Natural killer cell (primary cell): ENCODE measurements around the gene PRKN. TPM values are rescaled to one million over a fixed set of nuclear protein-coding genes. Genes with fewer than 3 reads are reported as not detected.

Experiments
- ATAC-seq, 3 donors: fragments of 150-1000 bp in 2 of 3; fragments of 200-7000 bp in 1 of 3; cut with Tn5 transposase; 1 replicate in 1 of 3; 2 replicates in 2 of 3; pipeline ENCODE4 v1.10.0; 2021; ENCODE audit warnings: mild to moderate bottlenecking in 2 of 3, moderate library complexity in 2 of 3
- DNase-seq, 2 donors: peaks; one replicate each; pipeline versions ENCODE4 v3.0.0 to v3.0.0-alpha.2; 2013 to 2021; ENCODE audit warnings: mixed read lengths in 1 of 2
- H3K27ac ChIP-seq: one replicate; pipeline ENCODE4 v1.5.1; 2013; ENCODE audit warnings: mild to moderate bottlenecking, low read length
- H3K27me3 ChIP-seq: one replicate; pipeline ENCODE4 v1.6.1; 2013; ENCODE audit warnings: low read length; ENCODE audit not compliant: control insufficient read depth, insufficient read depth
- H3K36me3 ChIP-seq: one replicate; pipeline ENCODE4 v1.6.1; 2013; ENCODE audit warnings: low read length; ENCODE audit not compliant: control insufficient read depth, insufficient read depth
- H3K4me1 ChIP-seq: one replicate; pipeline ENCODE4 v1.6.1; 2013; ENCODE audit warnings: low read length; ENCODE audit not compliant: control insufficient read depth, insufficient read depth
- H3K4me3 ChIP-seq: one replicate; pipeline ENCODE4 v1.5.1; 2013; ENCODE audit warnings: low read length
- H3K9me3 ChIP-seq: one replicate; pipeline ENCODE4 v1.6.1; 2013; ENCODE audit warnings: low read length; ENCODE audit not compliant: control insufficient read depth, insufficient read depth
- H3K27ac Mint-ChIP-seq, 2 donors: one replicate each; pipeline ENCODE4 v1.8.0; 2022; ENCODE audit warnings: mild to moderate bottlenecking in 2 of 2, mixed read lengths in 2 of 2, moderate library complexity in 1 of 2
- H3K27me3 Mint-ChIP-seq, 2 donors: one replicate each; pipeline ENCODE4 v1.8.0; 2022; ENCODE audit warnings: low read depth in 2 of 2, mixed read lengths in 2 of 2
- H3K36me3 Mint-ChIP-seq: one replicate; pipeline ENCODE4 v1.8.0; 2022; ENCODE audit warnings: mixed read lengths
- H3K4me1 Mint-ChIP-seq, 2 donors: one replicate each; pipeline ENCODE4 v1.8.0; 2022; ENCODE audit warnings: mixed read lengths in 2 of 2
- H3K4me3 Mint-ChIP-seq: one replicate; pipeline ENCODE4 v1.8.0; 2022; ENCODE audit warnings: mild to moderate bottlenecking, moderate library complexity, mixed read lengths
- H3K9me3 Mint-ChIP-seq, 2 donors: one replicate each; pipeline ENCODE4 v1.8.0; 2022; ENCODE audit warnings: mixed read lengths in 2 of 2
- CTCF ChIP-seq: fragments of 200-600 bp; IDR thresholded peaks from one replicate; pipeline ENCODE4 v1.8.0; 2022; ENCODE audit warnings: antibody characterized with exemption
- WGBS: methylation state at CpG from one replicate; pipeline ENCODE4 v1.1.7; 2013; ENCODE audit warnings: missing lambda C conversion rate; ENCODE audit not compliant: insufficient coverage; 5-methylcytosine and 5-hydroxymethylcytosine counted together
- intact Hi-C: fragments of 100-400 bp; cut with micrococcal nuclease; formaldehyde crosslinking; loops from one replicate; pipeline ENCODE4 v1.14.2; 2022
- total RNA-seq, 4 donors: library from RNA; stranded (reverse); fragments of 120-200 nt in 1 of 4; gene quantifications; one replicate each; pipeline versions ENCODE4 v1.2.3 to v1.2.4, GENCODE V29; 2013 to 2022

PRKN gene
- total RNA-seq, 3 donors from 2014 or later (not counting 1 experiment from before 2014, with no cell fraction given): 1.4 to 1.9 (median 1.9) TPM

GRCh38 chr6:161393839-161394364 is 1333.7 kb downstream of the PRKN start:
- intact Hi-C loops: loop anchor here (1.0 kb wide), 1 partner anchor 301 kb away; no protein-coding TSS in a partner anchor
- WGBS: 1% methylated on average over 6 of the region's 7 CpGs
- no peaks in the 10 kb centered on the region for H3K9me3 Mint-ChIP-seq

GRCh38 chr6:161393292-161393691 is 1334.3 kb downstream of the PRKN start:
- Histone ChIP-seq H3K4me3 (no peak overlapping the region), H3K9me3 (peaks cover 2% of the 10 kb centered on the region), H3K27me3 (no peaks in the 10 kb centered on the region), H3K4me1 (peaks cover 15% of the 10 kb centered on the region), H3K27ac (no peak overlapping the region), H3K36me3 (no peaks in the 10 kb centered on the region)
- H3K9me3 Mint-ChIP-seq: no peaks in the 10 kb centered on the region
- H3K27me3 Mint-ChIP-seq: peaks cover 3 to 17% of the 10 kb centered on the region in 2 donors
- ATAC-seq (no peak), DNase-seq (no peak)
- no peak overlapping the region for H3K27ac Mint-ChIP-seq
- TF ChIP-seq CTCF: no peak
- H3K36me3 Mint-ChIP-seq: no peaks in the 10 kb centered on the region
- no peak overlapping the region for H3K4me3 Mint-ChIP-seq
- H3K4me1 Mint-ChIP-seq: peaks cover 7 to 8% of the 10 kb centered on the region in 2 donors
- intact Hi-C loops: no loop called here
- 83% methylated on average over 2 of the region's 3 CpGs for WGBS

More at GRCh38 chr6:161393839-161394364, 1333.7 kb downstream of the PRKN start:
- ATAC-seq: peak; percentile 95 to 98 (median 97)
- Histone ChIP-seq H3K27ac (peak overlapping the region; percentile 41), H3K36me3 (no peaks in the 10 kb centered on the region), H3K27me3 (no peaks in the 10 kb centered on the region), H3K4me3 (no peak overlapping the region), H3K4me1 (peaks cover 15% of the 10 kb centered on the region), H3K9me3 (no peaks in the 10 kb centered on the region)
- Mint-ChIP-seq H3K36me3 (no peaks in the 10 kb centered on the region), H3K4me3 (no peak overlapping the region), H3K27me3 (peaks cover 3 to 23% of the 10 kb centered on the region in 2 donors), H3K27ac (no peak overlapping the region), H3K4me1 (peaks cover 7 to 8% of the 10 kb centered on the region in 2 donors)
- peak; percentile 23 to 84 for DNase-seq
- TF ChIP-seq CTCF: peak; percentile 76

GRCh38 chr6:161389756-161390155 is 1337.8 kb downstream of the PRKN start:
- Histone ChIP-seq H3K4me1 (peaks cover 5% of the 10 kb centered on the region), H3K27ac (no peak overlapping the region), H3K36me3 (no peaks in the 10 kb centered on the region), H3K9me3 (peaks cover 2% of the 10 kb centered on the region), H3K27me3 (no peaks in the 10 kb centered on the region), H3K4me3 (no peak overlapping the region)
- no peaks in the 10 kb centered on the region for H3K4me1 Mint-ChIP-seq
- DNase-seq (no peak), ATAC-seq (no peak)
- no peak for TF ChIP-seq CTCF
- H3K9me3 Mint-ChIP-seq: no peaks in the 10 kb centered on the region
- H3K27ac Mint-ChIP-seq: no peak overlapping the region
- H3K27me3 Mint-ChIP-seq: peaks cover 0 to 2% of the 10 kb centered on the region in 2 donors
- H3K4me3 Mint-ChIP-seq: no peak overlapping the region
- WGBS: 58% methylated on average over 3 of the region's 3 CpGs
- intact Hi-C loops: no loop called here
- H3K36me3 Mint-ChIP-seq: no peaks in the 10 kb centered on the region

- 98% methylated on average over 6 of the region's 6 CpGs for WGBS
- no peaks in the 10 kb centered on the region for H3K36me3 Mint-ChIP-seq
These were observed 1343.6 kb downstream of the PRKN start for GRCh38 chr6:161383951-161384350.

More at GRCh38 chr6:161383951-161384350, 1343.6 kb downstream of the PRKN start:
- no peak for DNase-seq
- no peak overlapping the region for H3K4me3 Mint-ChIP-seq
- Histone ChIP-seq H3K4me1 (no peaks in the 10 kb centered on the region), H3K36me3 (no peaks in the 10 kb centered on the region), H3K4me3 (no peak overlapping the region), H3K27ac (no peak overlapping the region), H3K9me3 (peaks cover 2% of the 10 kb centered on the region), H3K27me3 (no peaks in the 10 kb centered on the region)
- peaks cover 0 to 12% of the 10 kb centered on the region in 2 donors for H3K27me3 Mint-ChIP-seq
- no peak for ATAC-seq
- H3K27ac Mint-ChIP-seq: no peak overlapping the region
- no peaks in the 10 kb centered on the region for H3K4me1 Mint-ChIP-seq
- intact Hi-C loops: no loop called here
- H3K9me3 Mint-ChIP-seq: no peaks in the 10 kb centered on the region
- TF ChIP-seq CTCF: no peak
